ENCODE results near the gene RUNDC1. TPM values are rescaled to one million over a fixed set of nuclear protein-coding genes. Genes with fewer than 3 reads are reported as not detected.

The RUNDC1 gene
- total RNA-seq, 2 donors from 2014 or later, result 9.9 to 11.1 TPM

GRCh38 chr17:43020030-43020621 is 39.8 kb downstream of the RUNDC1 start:
- Histone ChIP-seq H3K27ac (peak overlapping the region; percentile 91 to 96), H3K4me1 (peaks cover 0 to 64% of the 10 kb centered on the region in 2 donors), H3K36me3 (peaks cover 23% of the 10 kb centered on the region), H3K27me3 (no peaks in the 10 kb centered on the region), H3K4me3 (peak overlapping the region in 1 of 2 donors; percentile 99), H3K9me3 (no peaks in the 10 kb centered on the region)
- TF ChIP-seq CTCF (IDR thresholded peaks at IDR 0.05), result no peak
- DNase-seq (ENCODE audit: low spot score), result no peak

GRCh38 chr17:43020789-43021740 is 40.7 kb downstream of the RUNDC1 start:
- Histone ChIP-seq H3K27ac (peak overlapping the region; percentile 91 to 96), H3K36me3 (peaks cover 14% of the 10 kb centered on the region), H3K4me1 (peaks cover 0 to 60% of the 10 kb centered on the region in 2 donors), H3K9me3 (no peaks in the 10 kb centered on the region), H3K27me3 (no peaks in the 10 kb centered on the region), H3K4me3 (peak overlapping the region; percentile 84 to 99)
- peak; percentile 85 for DNase-seq (ENCODE audit: low spot score)
- TF ChIP-seq CTCF (IDR thresholded peaks at IDR 0.05), result no peak

- H3K9me3 ChIP-seq, result no peaks in the 10 kb centered on the region
- no peaks in the 10 kb centered on the region for H3K27me3 ChIP-seq
- H3K4me1 ChIP-seq, result peaks cover 0 to 53% of the 10 kb centered on the region in 2 donors
- peaks cover 6% of the 10 kb centered on the region for H3K36me3 ChIP-seq
- no peak for DNase-seq (ENCODE audit: low spot score)
- H3K27ac ChIP-seq, result peak within 1 kb of the TSS; percentile 91 to 96
- H3K4me3 ChIP-seq, result peak within 1 kb of the TSS; percentile 84 to 99
- no peak for TF ChIP-seq CTCF (IDR thresholded peaks at IDR 0.05)
Observed at GRCh38 chr17:43021741-43022512, 41.6 kb downstream of the RUNDC1 start, which contains the start of gene VAT1. TSS of gene VAT1 (minus strand) at chr17:43022385. CDS start at chr17:43022322, 63 bp downstream.

GRCh38 chr17:43024407-43025289 is 44.3 kb downstream of the RUNDC1 start, which contains the start of gene RND2:
TSS of gene RND2 (plus strand) at chr17:43025231. CDS start at chr17:43025348, 117 bp downstream.
- peaks cover 0 to 33% of the 10 kb centered on the region in 2 donors for H3K4me1 ChIP-seq
- H3K27ac ChIP-seq, result peak within 1 kb of the TSS; percentile 72 to 73
- peak; percentile 62 to 81 for TF ChIP-seq CTCF (IDR thresholded peaks at IDR 0.05)
- H3K9me3 ChIP-seq, result no peaks in the 10 kb centered on the region
- no peaks in the 10 kb centered on the region for H3K36me3 ChIP-seq
- H3K4me3 ChIP-seq, result peak within 1 kb of the TSS; percentile 43 to 65
- H3K27me3 ChIP-seq, result no peaks in the 10 kb centered on the region
- peak; percentile 93 for DNase-seq (ENCODE audit: low spot score)

GRCh38 chr17:43025290-43025657 is 44.9 kb downstream of the RUNDC1 start:
- H3K27me3 ChIP-seq, result no peaks in the 10 kb centered on the region
- peaks cover 0 to 27% of the 10 kb centered on the region in 2 donors for H3K4me1 ChIP-seq
- no peak for TF ChIP-seq CTCF (IDR thresholded peaks at IDR 0.05)

More at GRCh38 chr17:43025290-43025657, 44.9 kb downstream of the RUNDC1 start:
- no peaks in the 10 kb centered on the region for H3K36me3 ChIP-seq
- H3K4me3 ChIP-seq, result peak overlapping the region; percentile 43 to 65
- no peak for DNase-seq (ENCODE audit: low spot score)
- H3K27ac ChIP-seq, result peak overlapping the region; percentile 31 to 45
- H3K9me3 ChIP-seq, result no peaks in the 10 kb centered on the region
